ENCODE data around the gene CLEC9A. TPM values are rescaled to one million over a fixed set of nuclear protein-coding genes. Genes with fewer than 3 reads are reported as not detected.

Gene CLEC9A
- total and polyA plus RNA-seq, 4 donors: 0.03 to 0.14 TPM; not detected in 2

GRCh38 chr12:10065241-10065640, 34.8 kb downstream of the CLEC9A start:
- H3K4me1 ChIP-seq (ENCODE audit: control insufficient read depth in 4 of 4, insufficient read depth in 4 of 4, low read length in 3 of 4): no peaks in the 10 kb centered on the region
- TF ChIP-seq YY1 (IDR thresholded peaks at IDR 0.05) (no peak), SP1 (IDR thresholded peaks at IDR 0.05) (no peak), EGR1 (IDR thresholded peaks at IDR 0.05; ENCODE audit: low read depth in 2 of 2) (no peak), RXRA (IDR thresholded peaks at IDR 0.05) (no peak), RAD21 (IDR thresholded peaks at IDR 0.05) (no peak), HNF4G (IDR thresholded peaks at IDR 0.05) (no peak), ATF3 (IDR thresholded peaks at IDR 0.05) (no peak), GABPA (IDR thresholded peaks at IDR 0.05 in 1 of 2, conservative IDR thresholded peaks at IDR 0.05 in 1 of 2) (no peak), NR2F2 (IDR thresholded peaks at IDR 0.05) (no peak), JUND (IDR thresholded peaks at IDR 0.05) (no peak), FOXA2 (IDR thresholded peaks at IDR 0.05) (no peak), HNF4A (conservative IDR thresholded peaks at IDR 0.05) (no peak), TAF1 (conservative IDR thresholded peaks at IDR 0.05) (no peak), ZBTB33 (IDR thresholded peaks at IDR 0.05) (no peak), REST (IDR thresholded peaks at IDR 0.05) (no peak), MAX (IDR thresholded peaks at IDR 0.05) (no peak)
- no peaks in the 10 kb centered on the region for H3K36me3 ChIP-seq (ENCODE audit: control insufficient read depth in 4 of 4, insufficient read depth in 3 of 4, low read depth in 1 of 4, low read length in 3 of 4)
- no peaks in the 10 kb centered on the region for H3K9me3 ChIP-seq (ENCODE audit: control insufficient read depth in 4 of 4, low read length in 3 of 4)
- H3K27me3 ChIP-seq (ENCODE audit: control insufficient read depth in 4 of 4, insufficient read depth in 4 of 4, low read length in 3 of 4): no peaks in the 10 kb centered on the region
- WGBS: 94% methylated on average over 4 of the region's 4 CpGs
- DNase-seq (ENCODE audit: low spot score): no peak
- no peak overlapping the region for H3K27ac ChIP-seq (ENCODE audit: low read depth in 1 of 2, low read length in 2 of 2)
- H3K9ac ChIP-seq (ENCODE audit: low read depth in 1 of 2, low read length in 2 of 2): no peak overlapping the region
- H3K4me3 ChIP-seq (ENCODE audit: low read depth in 1 of 3, low read length in 3 of 3): no peak overlapping the region

- H3K27me3 ChIP-seq (ENCODE audit: control insufficient read depth in 4 of 4, insufficient read depth in 4 of 4, low read length in 3 of 4): no peaks in the 10 kb centered on the region
- no peak overlapping the region for H3K27ac ChIP-seq (ENCODE audit: low read depth in 1 of 2, low read length in 2 of 2)
- H3K9me3 ChIP-seq (ENCODE audit: control insufficient read depth in 4 of 4, low read length in 3 of 4): no peaks in the 10 kb centered on the region
- no peaks in the 10 kb centered on the region for H3K36me3 ChIP-seq (ENCODE audit: control insufficient read depth in 4 of 4, insufficient read depth in 3 of 4, low read depth in 1 of 4, low read length in 3 of 4)
- no peaks in the 10 kb centered on the region for H3K4me1 ChIP-seq (ENCODE audit: control insufficient read depth in 4 of 4, insufficient read depth in 4 of 4, low read length in 3 of 4)
- no peak overlapping the region for H3K9ac ChIP-seq (ENCODE audit: low read depth in 1 of 2, low read length in 2 of 2)
- 82% methylated on average over 4 of the region's 4 CpGs for whole genome bisulfite sequencing
- H3K4me3 ChIP-seq (ENCODE audit: low read depth in 1 of 3, low read length in 3 of 3): no peak overlapping the region
- DNase-seq (ENCODE audit: low spot score): no peak
- TF ChIP-seq RAD21 (IDR thresholded peaks at IDR 0.05): no peak
- TF ChIP-seq HNF4A (conservative IDR thresholded peaks at IDR 0.05): no peak
- TF ChIP-seq YY1 (IDR thresholded peaks at IDR 0.05): no peak
- no peak for TF ChIP-seq REST (IDR thresholded peaks at IDR 0.05)
- no peak for TF ChIP-seq CTCF (IDR thresholded peaks at IDR 0.05; ENCODE audit: low read depth, low read length, missing input control)
- TF ChIP-seq GABPA (IDR thresholded peaks at IDR 0.05 in 1 of 2, conservative IDR thresholded peaks at IDR 0.05 in 1 of 2): no peak
- no peak for TF ChIP-seq FOXA2 (IDR thresholded peaks at IDR 0.05)
- TF ChIP-seq EGR1 (IDR thresholded peaks at IDR 0.05; ENCODE audit: low read depth in 2 of 2): no peak
- TF ChIP-seq RXRA (IDR thresholded peaks at IDR 0.05): no peak
- TF ChIP-seq HNF4G (IDR thresholded peaks at IDR 0.05): no peak
- TF ChIP-seq FOXA1 (IDR thresholded peaks at IDR 0.05): no peak
- no peak for TF ChIP-seq ZBTB33 (IDR thresholded peaks at IDR 0.05)
- TF ChIP-seq NR2F2 (IDR thresholded peaks at IDR 0.05): no peak
- TF ChIP-seq JUND (IDR thresholded peaks at IDR 0.05): no peak
These were observed 36.8 kb downstream of the CLEC9A start for GRCh38 chr12:10067264-10067663.
